K562 (cell line): ENCODE data around the gene EPB41L3. TPM values are rescaled to one million over a fixed set of nuclear protein-coding genes. Genes with fewer than 3 reads are reported as not detected.

Source experiments
- ATAC-seq: fragments of 200-7000 bp; cut with Tn5 transposase; 3 replicates; pipeline ENCODE4 v1.9.1; 2020; ENCODE audit warnings: moderate library complexity
- BruUV-seq: library from RNA; stranded (reverse); fragments of 400-500 nt; replicated peaks from 2 replicates; lab custom pipeline; 2021; lab: Mats Ljungman, UMichigan
- CTCF ChIA-PET: fragments of 300-600 bp; formaldehyde crosslinking; extraction: SDS; loops from one replicate; lab custom pipeline; 2021; ENCODE audit warnings: low intra/inter-chr PET ratio; lab: Yijun Ruan, JAX
- POLR2A ChIA-PET: fragments of 300-600, 350-650 bp; sonication (Branson Sonifier 250); formaldehyde crosslinking; extraction: SDS; loops from one replicate; lab custom pipeline; 2021; ENCODE audit warnings: antibody characterized with exemption, inconsistent platforms; lab: Yijun Ruan, JAX
- DNase-seq, 4 experiments: peaks; one replicate each; pipeline versions ENCODE4 v3.0.0 to v3.0.0-alpha.2; 2011 to 2018; ENCODE audit warnings: low spot score in 3 of 4, mixed read lengths in 3 of 4; ENCODE audit errors: extremely low read depth in 1 of 4
- FAIRE-seq: peaks from 2 replicates; lab custom pipeline; 2011; peaks lifted over from hg19 to GRCh38; lab: Jason Lieb, UNC
- H2AFZ ChIP-seq: 2 replicates; pipeline ENCODE4 v1.6.0; 2011; ENCODE audit warnings: low read depth, low read length, control low read depth, inconsistent platforms
- H3K27ac ChIP-seq: fragments of 200-600 bp; 3 replicates; pipeline ENCODE4 v1.8.0; 2011; ENCODE audit warnings: low read depth, mild to moderate bottlenecking, control low read depth, inconsistent platforms, low read length, moderate library complexity, mixed read lengths; ENCODE audit errors: extremely low read depth
- H3K27me3 ChIP-seq, 2 experiments: fragments of 300-600 bp in 1 of 2; 2 replicates in 1 of 2; 3 replicates in 1 of 2; pipeline versions ENCODE4 v1.6.0 to v1.8.0; 2011; ENCODE audit warnings: inconsistent platforms in 2 of 2, low read length in 2 of 2, mild to moderate bottlenecking in 1 of 2, mixed read lengths in 1 of 2, moderate library complexity in 1 of 2; ENCODE audit not compliant: control insufficient read depth in 2 of 2, insufficient read depth in 2 of 2
- H3K36me3 ChIP-seq: fragments of 300-600 bp; 3 replicates; pipeline ENCODE4 v1.8.0; 2011; ENCODE audit warnings: mild to moderate bottlenecking, low read length, inconsistent platforms; ENCODE audit not compliant: control insufficient read depth, insufficient read depth
- H3K4me1 ChIP-seq, 2 experiments: fragments of 200-600 bp in 1 of 2; replicated peaks in 1 of 2; 2 replicates in 1 of 2; 3 replicates in 1 of 2; pipeline versions ENCODE4 v1.5.1 to v1.8.0; 2011; ENCODE audit warnings: inconsistent platforms in 2 of 2, low read length in 2 of 2, mild to moderate bottlenecking in 1 of 2, mixed read lengths in 1 of 2, moderate library complexity in 1 of 2; ENCODE audit not compliant: control insufficient read depth in 2 of 2, insufficient read depth in 2 of 2
- H3K4me2 ChIP-seq: 2 replicates; pipeline ENCODE4 v1.6.1; 2011; ENCODE audit warnings: low read length, control low read depth, inconsistent platforms, mixed read lengths; ENCODE audit not compliant: insufficient read depth
- H3K4me3 ChIP-seq: fragments of 200-600 bp; sonication (generic), shearing (Covaris generic); 2 replicates; pipeline ENCODE4 v1.5.1; 2016; ENCODE audit warnings: control low read depth, inconsistent platforms
- H3K79me2 ChIP-seq: fragments of 200-600 bp; 3 replicates; pipeline ENCODE4 v1.8.0; 2011; ENCODE audit warnings: low read length, inconsistent platforms; ENCODE audit not compliant: control insufficient read depth, insufficient read depth
- H3K9ac ChIP-seq, 2 experiments: 2 replicates each; pipeline versions ENCODE4 v1.6.0 to v1.6.1; 2011; ENCODE audit warnings: low read depth in 2 of 2, low read length in 2 of 2, control low read depth in 1 of 2, inconsistent platforms in 1 of 2, mild to moderate bottlenecking in 1 of 2, mixed read lengths in 1 of 2; ENCODE audit not compliant: insufficient read depth in 1 of 2
- H3K9me1 ChIP-seq: one replicate; pipeline ENCODE4 v1.6.0; 2011; ENCODE audit warnings: inconsistent platforms, mild to moderate bottlenecking, low read length, moderate library complexity; ENCODE audit not compliant: control insufficient read depth, insufficient read depth
- H3K9me3 ChIP-seq: replicated peaks from 2 replicates; pipeline ENCODE4 v1.5.1; 2011; ENCODE audit warnings: low read depth, low read length, inconsistent platforms; ENCODE audit not compliant: control insufficient read depth, insufficient read depth
- H4K20me1 ChIP-seq: replicated peaks from 2 replicates; pipeline ENCODE4 v1.6.1; 2011; ENCODE audit warnings: low read length, inconsistent platforms, mixed read lengths; ENCODE audit not compliant: control insufficient read depth, insufficient read depth
- CBX1 ChIP-seq: sonication (generic); IDR thresholded peaks from 2 replicates; pipeline ENCODE4 v1.6.1; 2016; ENCODE audit warnings: antibody characterized with exemption, low read depth, mild to moderate bottlenecking
- CBX8 ChIP-seq: fragments of 200-600 bp; sonication (generic); IDR thresholded peaks from 2 replicates; pipeline ENCODE4 v1.6.1; 2012; ENCODE audit warnings: borderline replicate concordance, mixed run types, low read depth, mild to moderate bottlenecking, moderate library complexity, mixed read lengths, low read length, control low read depth, inconsistent platforms; ENCODE audit not compliant: poor library complexity, severe bottlenecking; ENCODE audit errors: extremely low read depth
- HMGN3 ChIP-seq: IDR thresholded peaks from 2 replicates; pipeline ENCODE4 v1.6.1; 2011; ENCODE audit warnings: borderline replicate concordance, low read depth, mild to moderate bottlenecking, mixed read lengths, low read length; ENCODE audit not compliant: insufficient read length; ENCODE audit errors: extremely low read depth
- NFE2 ChIP-seq: IDR thresholded peaks from 2 replicates; pipeline ENCODE4 v1.6.1; 2014; ENCODE audit warnings: antibody characterized with exemption, low read depth
- RBM14 ChIP-seq: fragments of 200-400 bp; formaldehyde crosslinking; IDR thresholded peaks from 2 replicates; pipeline ENCODE4 v1.6.1; 2018; ENCODE audit warnings: low read depth, mild to moderate bottlenecking, low read length, moderate library complexity, borderline replicate concordance; ENCODE audit not compliant: insufficient read depth
- RCOR1 ChIP-seq, 2 experiments: IDR thresholded peaks; 2 replicates each; pipeline ENCODE4 v1.6.1; 2012; ENCODE audit warnings: low read depth in 2 of 2, low read length in 2 of 2, borderline replicate concordance in 1 of 2, improper control_type of control experiment in 1 of 2
- YY1 ChIP-seq, 3 experiments: IDR thresholded peaks; 2 replicates each; pipeline ENCODE4 v1.6.1; 2011; ENCODE audit warnings: low read length in 2 of 3, mild to moderate bottlenecking in 2 of 3, moderate library complexity in 2 of 3, borderline replicate concordance in 1 of 3, control low read depth in 1 of 3, low read depth in 1 of 3; ENCODE audit not compliant: insufficient read depth in 3 of 3, insufficient replicate concordance in 2 of 3, control insufficient read depth in 1 of 3, insufficient read length in 1 of 3; ENCODE audit errors: extremely low read depth in 1 of 3
- ZBTB40 ChIP-seq, 2 experiments: fragments of 450-650 bp in 1 of 2; sonication (generic) in 1 of 2; formaldehyde crosslinking in 1 of 2; IDR thresholded peaks; 2 replicates each; pipeline versions ENCODE4 v1.7.1 to v1.9.0; 2016 to 2022; ENCODE audit warnings: inconsistent platforms in 1 of 2, mild to moderate bottlenecking in 1 of 2, missing genetic modification reagents in 1 of 2
- ZBTB8A ChIP-seq: fragments of 450-650 bp; IDR thresholded peaks from 2 replicates; pipeline ENCODE4 v1.6.1; 2018; ENCODE audit warnings: mild to moderate bottlenecking, moderate library complexity; ENCODE audit not compliant: partially characterized antibody
- ZNF212 ChIP-seq: fragments of 450-650 bp; formaldehyde crosslinking; IDR thresholded peaks from 2 replicates; pipeline ENCODE4 v1.4.0; 2020; ENCODE audit warnings: mild to moderate bottlenecking
- WGBS: fragments of 100-300 bp; shearing (Covaris generic); methylation state at CpG from one replicate; pipeline ENCODE4 v1.1.6; 2016; ENCODE audit warnings: low coverage, mixed read lengths; ENCODE audit not compliant: insufficient coverage; ENCODE audit errors: missing lambda C conversion rate; 5-methylcytosine and 5-hydroxymethylcytosine counted together
- in situ Hi-C: fragments of 300-500 bp; cut with MboI; formaldehyde crosslinking; loops from 4 replicates; pipeline ENCODE4 v1.15.0; 2018; ENCODE audit warnings: inconsistent platforms, mixed read lengths
- intact Hi-C: fragments of 100-400 bp; cut with micrococcal nuclease; formaldehyde crosslinking; loops from 2 replicates; pipeline ENCODE4 v1.14.2; 2022
- polyA plus RNA-seq, 8 experiments: library from polyadenylated mRNA; depleted of rRNA in 4 of 8; stranded (reverse) in 5 of 8; unstranded in 3 of 8; fragments of >200 nt; fragmentation: Nextera tagmentation in 2 of 8; fragmentation: Illumina TruSeq in 1 of 8; extraction: Ambion mirVana in 2 of 8; extraction: Trizol in 1 of 8; gene quantifications; 2 replicates each; pipeline versions ENCODE4 v1.2.1 to v1.2.3, GENCODE V29; 2011 to 2014; ENCODE audit warnings: inconsistent platforms in 1 of 8, missing spikeins in 1 of 8
- total RNA-seq, 7 experiments: library from RNA; depleted of rRNA in 6 of 7; stranded (reverse); fragments of >200 nt in 6 of 7; fragmentation: Illumina TruSeq in 2 of 7; extraction: Trizol in 2 of 7; gene quantifications; 2 replicates each; pipeline versions ENCODE4 v1.2.1 to v1.2.3, GENCODE V29; 2011 to 2021; ENCODE audit warnings: low replicate concordance in 1 of 7

Gene EPB41L3
- total and polyA plus RNA-seq, 9 of the 15 experiments (the other 6 are each of a cell fraction or from before 2014, with no cell fraction given): 0.44 to 0.49 TPM; not detected in 7

DNA sequence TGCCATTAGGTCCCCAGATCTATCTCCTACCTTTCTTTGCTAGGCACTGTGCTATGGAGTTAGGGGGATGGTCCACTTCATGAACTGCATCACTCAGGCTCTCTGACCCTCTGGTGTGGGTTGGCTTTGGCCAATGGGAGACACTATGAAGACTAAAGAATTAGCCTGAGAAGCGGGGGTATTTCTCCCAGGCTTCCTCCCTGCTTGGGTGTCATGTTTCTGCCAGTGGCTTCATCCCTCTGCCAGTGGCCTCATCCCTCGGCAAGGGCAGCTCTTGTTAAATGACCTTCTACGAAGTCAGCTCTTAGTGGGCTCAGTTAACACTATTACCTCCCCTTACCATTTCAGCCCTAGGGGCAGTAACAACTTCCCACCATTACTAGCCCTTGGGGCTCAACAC lies 41.9 kb upstream of the EPB41L3 start:
- Histone ChIP-seq H3K4me2 (no peak overlapping the region), H3K9me3 (no peaks in the 10 kb centered on the region), H3K4me3 (no peak overlapping the region), H2AFZ (no peak overlapping the region), H3K27me3 (no peaks in the 10 kb centered on the region), H3K9me1 (no peaks in the 10 kb centered on the region), H3K9ac (no peak overlapping the region), H3K79me2 (no peaks in the 10 kb centered on the region), H3K27ac (no peak overlapping the region), H3K4me1 (no peaks in the 10 kb centered on the region), H4K20me1 (no peaks in the 10 kb centered on the region), H3K36me3 (no peaks in the 10 kb centered on the region)
- 5% methylated on average over 3 of the region's 3 CpGs for WGBS
- TF ChIP-seq CBX1 (no peak), CBX8 (no peak), HMGN3 (no peak), NFE2 (no peak), ZBTB8A (no peak), RBM14 (no peak), ZNF212 (CRISPR knock-in tag) (no peak), ZBTB40 (IDR thresholded peaks at IDR 0.05) (no peak), ZBTB40 (CRISPR knock-in tag; IDR thresholded peaks at IDR 0.05) (no peak), YY1 (IDR thresholded peaks at IDR 0.05; ENCODE audit: borderline replicate concordance in 1 of 3, control insufficient read depth in 1 of 3, extremely low read depth in 1 of 3, insufficient read depth in 3 of 3, insufficient read length in 1 of 3, insufficient replicate concordance in 2 of 3, low read depth in 1 of 3, low read length in 2 of 3) (no peak), RCOR1 (IDR thresholded peaks at IDR 0.05; ENCODE audit: borderline replicate concordance in 1 of 2, low read depth in 2 of 2, low read length in 2 of 2) (no peak)
- FAIRE-seq (no peak), DNase-seq (no peak), ATAC-seq (no peak)
- POLR2A ChIA-PET: no interaction called here
- no TSS peak for BruUV-seq
- in situ Hi-C loops (no loop called here), intact Hi-C loops (no loop called here)
- CTCF ChIA-PET: no interaction called here
